Fibroblast of lung (primary cell): ENCODE measurements around the gene RHBDL3. TPM values are rescaled to one million over a fixed set of nuclear protein-coding genes. Genes with fewer than 3 reads are reported as not detected.
A peak's percentile ranks its signal among the peaks of the same experiment; 100 is the strongest.

Source experiments
- DNase-seq, 2 donors: peaks; one replicate each; pipeline versions ENCODE4 v3.0.0 to v3.0.0-alpha.2; 2010; ENCODE audit warnings: low read depth in 2 of 2
- H2AFZ ChIP-seq: 2 replicates; pipeline ENCODE4 v1.5.1; 2012; ENCODE audit warnings: low read length, control low read depth, inconsistent platforms
- H3K27ac ChIP-seq: 2 replicates; pipeline ENCODE4 v1.5.1; 2011; ENCODE audit warnings: low read length, control low read depth; ENCODE audit not compliant: insufficient read depth
- H3K27me3 ChIP-seq: 2 replicates; pipeline ENCODE4 v1.5.1; 2011; ENCODE audit warnings: mild to moderate bottlenecking, low read length; ENCODE audit not compliant: control insufficient read depth, insufficient read depth
- H3K36me3 ChIP-seq: 2 replicates; pipeline ENCODE4 v1.5.1; 2011; ENCODE audit warnings: low read length; ENCODE audit not compliant: control insufficient read depth, insufficient read depth
- H3K4me1 ChIP-seq: 2 replicates; pipeline ENCODE4 v1.5.1; 2011; ENCODE audit warnings: low read length; ENCODE audit not compliant: control insufficient read depth, insufficient read depth; ENCODE audit errors: extremely low read depth
- H3K4me2 ChIP-seq: 2 replicates; pipeline ENCODE4 v1.5.1; 2011; ENCODE audit warnings: low read length, control low read depth; ENCODE audit not compliant: insufficient read depth; ENCODE audit errors: extremely low read depth
- H3K4me3 ChIP-seq, 4 experiments: fragments of 200-600 bp in 1 of 4; sonication (generic) in 1 of 4; replicated peaks in 1 of 4; 2 replicates each; pipeline ENCODE4 v1.5.1; 2011 to 2016; ENCODE audit warnings: low read length in 4 of 4, low read depth in 3 of 4, mild to moderate bottlenecking in 3 of 4, control low read depth in 2 of 4, inconsistent platforms in 1 of 4, mixed read lengths in 1 of 4; ENCODE audit not compliant: insufficient read depth in 1 of 4; ENCODE audit errors: control extremely low read depth in 1 of 4
- H3K79me2 ChIP-seq: 2 replicates; pipeline ENCODE4 v1.5.1; 2012; ENCODE audit warnings: mild to moderate bottlenecking, low read length, inconsistent platforms; ENCODE audit not compliant: control insufficient read depth, insufficient read depth
- H3K9ac ChIP-seq: 2 replicates; pipeline ENCODE4 v1.5.1; 2011; ENCODE audit warnings: mild to moderate bottlenecking, low read length, control low read depth; ENCODE audit not compliant: insufficient read depth
- H3K9me3 ChIP-seq: 2 replicates; pipeline ENCODE4 v1.5.1; 2012; ENCODE audit warnings: low read depth, low read length; ENCODE audit not compliant: control insufficient read depth, insufficient read depth
- H4K20me1 ChIP-seq: 2 replicates; pipeline ENCODE4 v1.5.1; 2011; ENCODE audit warnings: low read length; ENCODE audit not compliant: control insufficient read depth, insufficient read depth; ENCODE audit errors: extremely low read depth
- EZH2 ChIP-seq: IDR thresholded peaks from 2 replicates; pipeline ENCODE4 v1.5.1; 2012; ENCODE audit warnings: low read length, control low read depth, mild to moderate bottlenecking; ENCODE audit errors: missing control alignments
- polyA plus RNA-seq, 2 donors: library from polyadenylated mRNA; depleted of rRNA in 1 of 2; stranded (reverse) in 1 of 2; unstranded in 1 of 2; fragments of >200 nt; gene quantifications; 2 replicates each; pipeline ENCODE4 v1.2.1, GENCODE V29; 2011 to 2012; ENCODE audit warnings: missing spikeins in 1 of 2
- total RNA-seq: library from RNA; depleted of rRNA; stranded (reverse); fragments of >200 nt; gene quantifications from 2 replicates; pipeline ENCODE4 v1.2.1, GENCODE V29; 2014
- TF ChIP-seq, protein P1 (sequence below), 2 donors: IDR thresholded peaks in 1 of 2; conservative IDR thresholded peaks in 1 of 2; 1 replicate in 1 of 2; 2 replicates in 1 of 2; pipeline ENCODE4 v1.5.1; 2011 to 2012; ENCODE audit warnings: low read length in 2 of 2, control low read depth in 1 of 2, inconsistent platforms in 1 of 2, low read depth in 1 of 2, mild to moderate bottlenecking in 1 of 2

RHBDL3 gene
- total and polyA plus RNA-seq, 2 donors (not counting 1 experiment from before 2014, with no cell fraction given) = 0.17 to 0.43 TPM

DNA sequence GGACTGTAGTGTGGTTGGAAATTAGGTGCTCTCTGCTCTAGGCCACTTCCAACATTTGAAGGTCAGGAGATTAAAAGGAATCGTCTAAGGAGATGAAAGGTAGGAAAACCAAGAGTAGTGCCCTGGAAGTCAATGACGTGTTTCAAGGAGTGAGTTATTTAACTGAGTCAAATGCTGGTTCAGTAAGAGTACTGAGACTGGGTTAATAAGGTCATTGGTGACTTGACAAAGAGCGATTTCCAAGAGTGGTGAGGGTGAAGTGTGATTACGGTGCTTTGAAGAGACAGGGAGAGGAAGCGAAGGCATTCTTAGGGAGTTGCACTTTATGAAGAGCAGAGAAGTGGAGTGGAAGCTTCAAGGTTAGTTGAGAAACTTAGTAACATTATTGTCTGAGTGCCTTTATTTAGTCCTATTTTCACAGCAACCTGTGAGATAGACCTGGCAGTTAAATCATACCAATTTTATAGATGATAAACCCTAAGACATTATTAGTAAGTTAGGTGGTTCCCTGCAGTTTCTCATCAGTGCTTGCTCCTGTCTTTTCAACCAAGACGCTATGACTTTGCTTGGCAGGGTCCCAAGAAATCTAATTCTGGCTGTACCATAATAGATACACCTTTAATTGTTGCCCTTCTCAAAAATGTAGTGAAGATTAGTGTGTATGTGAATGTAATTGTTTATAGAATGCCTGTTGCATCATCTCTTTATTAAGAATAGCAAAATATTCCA, 90.2 kb downstream of the RHBDL3 start:
- Histone ChIP-seq H3K4me1 (peaks cover 4% of the 10 kb centered on the region), H3K9me3 (no peaks in the 10 kb centered on the region), H3K27ac (no peak overlapping the region), H4K20me1 (peaks cover 6% of the 10 kb centered on the region), H3K4me2 (peak overlapping the region; percentile 32), H2AFZ (no peak overlapping the region), H3K4me3 (peak overlapping the region in 1 of 4 experiments; percentile 36), H3K9ac (no peak overlapping the region), H3K36me3 (peaks cover 11% of the 10 kb centered on the region), H3K79me2 (peaks cover 91% of the 10 kb centered on the region), H3K27me3 (no peaks in the 10 kb centered on the region)
- TF ChIP-seq, protein P1, sequence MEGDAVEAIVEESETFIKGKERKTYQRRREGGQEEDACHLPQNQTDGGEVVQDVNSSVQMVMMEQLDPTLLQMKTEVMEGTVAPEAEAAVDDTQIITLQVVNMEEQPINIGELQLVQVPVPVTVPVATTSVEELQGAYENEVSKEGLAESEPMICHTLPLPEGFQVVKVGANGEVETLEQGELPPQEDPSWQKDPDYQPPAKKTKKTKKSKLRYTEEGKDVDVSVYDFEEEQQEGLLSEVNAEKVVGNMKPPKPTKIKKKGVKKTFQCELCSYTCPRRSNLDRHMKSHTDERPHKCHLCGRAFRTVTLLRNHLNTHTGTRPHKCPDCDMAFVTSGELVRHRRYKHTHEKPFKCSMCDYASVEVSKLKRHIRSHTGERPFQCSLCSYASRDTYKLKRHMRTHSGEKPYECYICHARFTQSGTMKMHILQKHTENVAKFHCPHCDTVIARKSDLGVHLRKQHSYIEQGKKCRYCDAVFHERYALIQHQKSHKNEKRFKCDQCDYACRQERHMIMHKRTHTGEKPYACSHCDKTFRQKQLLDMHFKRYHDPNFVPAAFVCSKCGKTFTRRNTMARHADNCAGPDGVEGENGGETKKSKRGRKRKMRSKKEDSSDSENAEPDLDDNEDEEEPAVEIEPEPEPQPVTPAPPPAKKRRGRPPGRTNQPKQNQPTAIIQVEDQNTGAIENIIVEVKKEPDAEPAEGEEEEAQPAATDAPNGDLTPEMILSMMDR (conservative IDR thresholded peaks at IDR 0.05 in 1 of 2, IDR thresholded peaks at IDR 0.05 in 1 of 2; ENCODE audit: low read depth in 1 of 2, low read length in 2 of 2) = no peak
- TF ChIP-seq EZH2 = no peak
- DNase-seq = peak in 1 of 2 donors; percentile 26

DNA sequence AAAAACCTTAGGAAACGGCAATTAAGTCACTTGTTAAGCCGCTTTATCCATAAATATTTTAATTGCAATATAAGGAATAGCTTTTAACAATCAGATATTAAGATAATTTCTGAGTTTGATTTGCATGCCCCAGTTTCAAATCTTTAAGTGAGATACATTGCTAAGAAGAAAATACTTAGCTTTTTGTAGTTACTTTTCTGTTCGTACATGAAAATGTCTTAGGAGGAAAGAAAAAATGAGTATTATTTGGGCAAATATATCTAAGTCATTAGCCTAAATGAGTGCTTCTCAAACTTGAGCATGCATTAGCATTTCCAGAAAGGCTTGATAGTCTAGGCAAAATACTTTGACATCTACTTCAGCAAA, 90.7 kb downstream of the RHBDL3 start:
- Histone ChIP-seq H3K9ac (no peak overlapping the region), H3K9me3 (no peaks in the 10 kb centered on the region), H3K79me2 (peaks cover 91% of the 10 kb centered on the region), H3K27ac (no peak overlapping the region), H3K36me3 (peaks cover 11% of the 10 kb centered on the region), H4K20me1 (peaks cover 2% of the 10 kb centered on the region), H3K4me1 (peaks cover 4% of the 10 kb centered on the region), H2AFZ (no peak overlapping the region), H3K4me3 (no peak overlapping the region), H3K4me2 (no peak overlapping the region), H3K27me3 (no peaks in the 10 kb centered on the region)
- no peak for DNase-seq
- TF ChIP-seq, protein P1 (conservative IDR thresholded peaks at IDR 0.05 in 1 of 2, IDR thresholded peaks at IDR 0.05 in 1 of 2; ENCODE audit: low read depth in 1 of 2, low read length in 2 of 2) = no peak
- TF ChIP-seq EZH2 = no peak

DNA sequence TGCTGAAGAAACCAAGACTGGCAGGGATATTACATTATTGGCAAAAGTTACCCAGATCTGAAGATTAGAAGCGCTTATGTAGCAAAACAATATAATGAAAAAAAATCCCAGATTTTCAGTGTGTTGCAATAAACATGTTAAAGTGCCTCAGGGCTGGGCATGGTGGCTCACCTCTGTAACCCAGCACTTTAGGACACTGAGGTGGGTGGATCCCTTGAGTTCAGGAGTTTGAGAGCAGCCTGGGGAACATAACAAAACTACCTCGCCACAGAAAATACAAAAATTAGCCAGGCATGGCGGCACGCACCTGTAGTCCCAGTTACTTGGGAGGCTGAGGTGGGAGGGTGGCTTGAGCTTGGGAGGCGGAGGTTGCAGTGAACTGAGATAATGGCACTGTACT, 91.1 kb downstream of the RHBDL3 start:
- no peak overlapping the region for H3K4me3 ChIP-seq
- no peak overlapping the region for H3K9ac ChIP-seq
- no peaks in the 10 kb centered on the region for H3K27me3 ChIP-seq
- TF ChIP-seq, protein P1 (conservative IDR thresholded peaks at IDR 0.05 in 1 of 2, IDR thresholded peaks at IDR 0.05 in 1 of 2; ENCODE audit: low read depth in 1 of 2, low read length in 2 of 2) = no peak
- TF ChIP-seq EZH2 = no peak
- H3K9me3 ChIP-seq = no peaks in the 10 kb centered on the region
- no peak overlapping the region for H3K4me2 ChIP-seq
- no peak for DNase-seq
- H3K36me3 ChIP-seq = peaks cover 13% of the 10 kb centered on the region
- H4K20me1 ChIP-seq = no peaks in the 10 kb centered on the region
- no peak overlapping the region for H2AFZ ChIP-seq
- H3K4me1 ChIP-seq = peaks cover 4% of the 10 kb centered on the region
- no peak overlapping the region for H3K27ac ChIP-seq
- peaks cover 89% of the 10 kb centered on the region for H3K79me2 ChIP-seq
